GM23338 (cell line): Measurements from ENCODE around the gene GLYATL2. TPM values are rescaled to one million over a fixed set of nuclear protein-coding genes. Genes with fewer than 3 reads are reported as not detected.

ENCODE experiments used
- ATAC-seq: fragments of 200-7000 bp; cut with Tn5 transposase; 3 replicates; pipeline ENCODE4 v1.9.1; 2020
- DNase-seq: peaks from one replicate; pipeline ENCODE4 v3.0.0-alpha.2; 2015; ENCODE audit warnings: low spot score
- H2AFZ ChIP-seq: fragments of 200-600 bp; sonication (generic); 2 replicates; pipeline ENCODE4 v1.8.0; 2016; ENCODE audit warnings: antibody characterized with exemption, mild to moderate bottlenecking, moderate library complexity
- H3F3A ChIP-seq: fragments of 200-600 bp; sonication (generic); replicated peaks from 2 replicates; pipeline ENCODE4 v1.8.0; 2017; ENCODE audit warnings: antibody characterized with exemption, mixed run types, low read depth
- H3K27ac ChIP-seq: fragments of 200-600 bp; sonication (generic); 2 replicates; pipeline ENCODE4 v1.6.1; 2016; ENCODE audit warnings: low read depth
- H3K27me3 ChIP-seq: fragments of 200-600 bp; sonication (generic); 2 replicates; pipeline ENCODE4 v1.8.0; 2016; ENCODE audit warnings: mild to moderate bottlenecking, mixed run types, moderate library complexity; ENCODE audit not compliant: insufficient read depth
- H3K36me3 ChIP-seq: fragments of 200-600 bp; sonication (generic); 2 replicates; pipeline ENCODE4 v1.8.0; 2016; ENCODE audit warnings: mild to moderate bottlenecking; ENCODE audit not compliant: insufficient read depth
- H3K4me1 ChIP-seq: fragments of 200-600 bp; sonication (generic); 2 replicates; pipeline ENCODE4 v1.8.0; 2016; ENCODE audit warnings: mild to moderate bottlenecking, moderate library complexity; ENCODE audit not compliant: insufficient read depth
- H3K4me2 ChIP-seq: fragments of 200-600 bp; sonication (generic); 2 replicates; pipeline ENCODE4 v1.7.1; 2017; ENCODE audit warnings: mixed run types
- H3K4me3 ChIP-seq: fragments of 200-600 bp; sonication (generic); 2 replicates; pipeline ENCODE4 v1.6.1; 2016; ENCODE audit warnings: mixed run types
- H3K79me2 ChIP-seq: fragments of 200-600 bp; sonication (generic); replicated peaks from 2 replicates; pipeline ENCODE4 v1.8.0; 2017; ENCODE audit warnings: mild to moderate bottlenecking; ENCODE audit not compliant: insufficient read depth
- H3K9me2 ChIP-seq: fragments of 200-600 bp; sonication (generic); 2 replicates; pipeline ENCODE4 v1.8.0; 2017; ENCODE audit not compliant: insufficient read depth
- H4K20me1 ChIP-seq: fragments of 200-600 bp; sonication (generic); replicated peaks from 2 replicates; pipeline ENCODE4 v1.8.0; 2017; ENCODE audit warnings: mild to moderate bottlenecking; ENCODE audit not compliant: insufficient read depth
- H3K27ac Mint-ChIP-seq: 2 replicates; pipeline ENCODE4 v1.8.0; 2020; ENCODE audit warnings: inconsistent platforms, mild to moderate bottlenecking, moderate library complexity, mixed read lengths
- H3K27me3 Mint-ChIP-seq: 3 replicates; pipeline ENCODE4 v1.8.0; 2022; ENCODE audit warnings: low read depth, mild to moderate bottlenecking, moderate library complexity, mixed read lengths, inconsistent platforms; ENCODE audit not compliant: insufficient read depth, poor library complexity
- H3K36me3 Mint-ChIP-seq: 3 replicates; pipeline ENCODE4 v1.8.0; 2021; ENCODE audit warnings: low read depth, mild to moderate bottlenecking, inconsistent platforms, moderate library complexity, mixed read lengths
- H3K4me1 Mint-ChIP-seq: 3 replicates; pipeline ENCODE4 v1.8.0; 2020; ENCODE audit warnings: mild to moderate bottlenecking, inconsistent platforms, mixed read lengths
- H3K4me3 Mint-ChIP-seq: 3 replicates; pipeline ENCODE4 v1.8.0; 2021; ENCODE audit warnings: moderate library complexity, mild to moderate bottlenecking, inconsistent platforms, mixed read lengths
- H3K9me3 Mint-ChIP-seq: 3 replicates; pipeline ENCODE4 v1.8.0; 2020; ENCODE audit warnings: moderate library complexity, mild to moderate bottlenecking, inconsistent platforms, mixed read lengths
- CREB1 ChIP-seq: fragments of 250-450 bp; sonication (Bioruptor Pico); IDR thresholded peaks from 2 replicates; pipeline ENCODE4 v1.5.0; 2020; ENCODE audit warnings: low read depth, mild to moderate bottlenecking, moderate library complexity
- ETS1 ChIP-seq: IDR thresholded peaks from 2 replicates; pipeline ENCODE4 v1.6.1; 2016; ENCODE audit warnings: antibody characterized with exemption
- EZH2 ChIP-seq: fragments of 200-600 bp; sonication (generic); IDR thresholded peaks from one replicate; pipeline ENCODE4 v1.8.0; 2017; ENCODE audit warnings: antibody characterized with exemption, mild to moderate bottlenecking, low read depth; ENCODE audit not compliant: unreplicated experiment
- EZH2phosphoT487 ChIP-seq: fragments of 200-600 bp; sonication (generic); IDR thresholded peaks from one replicate; pipeline ENCODE4 v1.8.1; 2018; ENCODE audit warnings: antibody characterized with exemption; ENCODE audit not compliant: unreplicated experiment
- JUNB ChIP-seq: IDR thresholded peaks from one replicate; pipeline ENCODE4 v1.6.1; 2016; ENCODE audit warnings: antibody characterized with exemption; ENCODE audit not compliant: unreplicated experiment
- NANOG ChIP-seq: IDR thresholded peaks from 2 replicates; pipeline ENCODE4 v1.6.1; 2016; ENCODE audit warnings: antibody characterized with exemption, borderline replicate concordance
- POLR2AphosphoS5 ChIP-seq: IDR thresholded peaks from 2 replicates; pipeline ENCODE4 v1.6.1; 2016; ENCODE audit warnings: antibody characterized with exemption, low read depth
- REST ChIP-seq: IDR thresholded peaks from one replicate; pipeline ENCODE4 v1.6.1; 2018; ENCODE audit warnings: antibody characterized with exemption; ENCODE audit not compliant: unreplicated experiment
- STAT1 ChIP-seq: IDR thresholded peaks from one replicate; pipeline ENCODE4 v1.6.1; 2016; ENCODE audit warnings: antibody characterized with exemption; ENCODE audit not compliant: unreplicated experiment
- ZNF114 ChIP-seq: fragments of 250-450 bp; sonication (Bioruptor Pico); IDR thresholded peaks from 2 replicates; pipeline ENCODE4 v1.5.0; 2020; ENCODE audit warnings: mild to moderate bottlenecking, moderate library complexity
- ZNF331 ChIP-seq: fragments of 250-450 bp; sonication (Bioruptor Pico); IDR thresholded peaks from 2 replicates; pipeline ENCODE4 v1.5.0; 2020; ENCODE audit warnings: low read depth, mild to moderate bottlenecking, moderate library complexity
- long read RNA-seq: library from polyadenylated mRNA; unstranded; transcript quantifications from one replicate; pipeline ENCODE4 v2.0.0, GENCODE V29; 2020; ENCODE audit not compliant: unreplicated experiment
- polyA plus RNA-seq: library from polyadenylated mRNA; unstranded; fragments of >200 nt; fragmentation: Nextera tagmentation; extraction: Ambion mirVana; gene quantifications from 2 replicates; pipeline ENCODE4 v1.2.1, GENCODE V29; 2016
- total RNA-seq: library from RNA; depleted of rRNA; stranded (reverse); fragments of >200 nt; shearing (Covaris generic); gene quantifications from 2 replicates; pipeline ENCODE4 v1.2.3, GENCODE V29; 2014; rRNA removed
- TF ChIP-seq, protein P1 (sequence below), 2 experiments: fragments of 200-600 bp in 1 of 2; sonication (generic) in 1 of 2; conservative IDR thresholded peaks; 2 replicates each; pipeline versions ENCODE4 v1.5.1 to v1.6.1; 2016 to 2017; ENCODE audit warnings: antibody characterized with exemption in 2 of 2, low read depth in 2 of 2, mild to moderate bottlenecking in 2 of 2, moderate library complexity in 1 of 2
- TF ChIP-seq, protein P2 (sequence below): fragments of 250-450 bp; sonication (Bioruptor Pico); IDR thresholded peaks from 2 replicates; pipeline ENCODE4 v1.5.0; 2020; ENCODE audit warnings: mild to moderate bottlenecking, moderate library complexity

The GLYATL2 gene
- total RNA-seq (0.63 and 1.0 TPM in 2 replicates), polyA plus RNA-seq (0.57 and 0.76 TPM in 2 replicates)
- long read RNA-seq, partial matches to known transcripts = 2 of 5 reads
- long read RNA-seq, other reads (novel, unspliced or antisense) = 3 of 5 reads

DNA sequence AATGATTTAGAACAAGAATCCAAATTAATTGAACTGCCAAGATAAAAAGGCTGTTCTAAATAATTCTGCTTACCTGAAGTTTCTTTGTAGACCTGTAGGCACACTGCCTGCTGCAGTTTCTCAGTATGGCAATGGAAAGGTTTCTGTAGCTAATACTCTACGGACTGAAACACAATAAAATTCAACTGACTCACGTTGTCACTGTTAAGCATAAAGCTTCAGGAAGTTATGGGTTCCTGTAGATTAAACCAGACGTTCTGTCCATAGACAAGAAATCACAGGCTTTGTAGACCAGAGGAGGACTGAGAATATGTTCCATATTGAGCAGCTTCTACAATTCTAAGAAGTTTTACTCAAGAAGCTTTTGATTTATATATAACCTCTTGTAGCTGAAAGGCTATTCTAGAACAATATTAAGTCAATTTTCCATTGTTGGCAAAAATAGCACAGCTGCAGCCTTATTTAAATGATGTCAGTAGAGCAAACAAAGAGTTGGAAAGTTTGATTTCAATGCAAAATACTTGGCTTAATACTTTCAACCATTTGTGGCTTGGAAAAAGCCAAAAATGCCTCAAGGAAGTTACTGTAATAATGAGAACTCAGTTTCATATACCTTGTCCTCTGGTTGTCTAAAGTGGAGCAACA lies at the start of gene GLYATL2:
Gene GLYATL2, minus strand, starts transcription at position 344 of the 645 bp plus-strand sequence. CDS start 5,092 bp downstream, outside the sequence.
- Histone ChIP-seq H3K27me3 (no peaks in the 10 kb centered on the region), H3K9me2 (no peaks in the 10 kb centered on the region; the same call in 1 of the 2 replicates), H3K4me2 (no peak within 1 kb of the TSS), H3K36me3 (no peaks in the 10 kb centered on the region), H3K4me3 (no peak within 1 kb of the TSS), H3K4me1 (no peaks in the 10 kb centered on the region), H4K20me1 (no peaks in the 10 kb centered on the region), H3K27ac (no peak within 1 kb of the TSS), H2AFZ (no peak within 1 kb of the TSS), H3F3A (no peaks in the 10 kb centered on the region), H3K79me2 (no peaks in the 10 kb centered on the region)
- H3K4me1 Mint-ChIP-seq = no peaks in the 10 kb centered on the region
- ATAC-seq = no peak
- H3K36me3 Mint-ChIP-seq = 0 out of 3 replicates have a peak, but pooled peaks cover 6% of the 10 kb centered on the region
- no peak within 1 kb of the TSS for H3K4me3 Mint-ChIP-seq
- H3K9me3 Mint-ChIP-seq = peaks cover 68% of the 10 kb centered on the region
- H3K27ac Mint-ChIP-seq = no peak within 1 kb of the TSS
- H3K27me3 Mint-ChIP-seq = peaks cover 8% of the 10 kb centered on the region
- TF ChIP-seq CREB1 (CRISPR knock-in tag) (no peak), ZNF114 (CRISPR knock-in tag) (no peak), ETS1 (no peak), STAT1 (no peak), EZH2 (no peak), REST (no peak), POLR2AphosphoS5 (no peak), EZH2phosphoT487 (no peak), ZNF331 (CRISPR knock-in tag) (no peak), NANOG (no peak), JUNB (no peak)
- TF ChIP-seq, protein P1, sequence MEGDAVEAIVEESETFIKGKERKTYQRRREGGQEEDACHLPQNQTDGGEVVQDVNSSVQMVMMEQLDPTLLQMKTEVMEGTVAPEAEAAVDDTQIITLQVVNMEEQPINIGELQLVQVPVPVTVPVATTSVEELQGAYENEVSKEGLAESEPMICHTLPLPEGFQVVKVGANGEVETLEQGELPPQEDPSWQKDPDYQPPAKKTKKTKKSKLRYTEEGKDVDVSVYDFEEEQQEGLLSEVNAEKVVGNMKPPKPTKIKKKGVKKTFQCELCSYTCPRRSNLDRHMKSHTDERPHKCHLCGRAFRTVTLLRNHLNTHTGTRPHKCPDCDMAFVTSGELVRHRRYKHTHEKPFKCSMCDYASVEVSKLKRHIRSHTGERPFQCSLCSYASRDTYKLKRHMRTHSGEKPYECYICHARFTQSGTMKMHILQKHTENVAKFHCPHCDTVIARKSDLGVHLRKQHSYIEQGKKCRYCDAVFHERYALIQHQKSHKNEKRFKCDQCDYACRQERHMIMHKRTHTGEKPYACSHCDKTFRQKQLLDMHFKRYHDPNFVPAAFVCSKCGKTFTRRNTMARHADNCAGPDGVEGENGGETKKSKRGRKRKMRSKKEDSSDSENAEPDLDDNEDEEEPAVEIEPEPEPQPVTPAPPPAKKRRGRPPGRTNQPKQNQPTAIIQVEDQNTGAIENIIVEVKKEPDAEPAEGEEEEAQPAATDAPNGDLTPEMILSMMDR (conservative IDR thresholded peaks at IDR 0.05; ENCODE audit: low read depth in 2 of 2) = no peak
- TF ChIP-seq, protein P2, sequence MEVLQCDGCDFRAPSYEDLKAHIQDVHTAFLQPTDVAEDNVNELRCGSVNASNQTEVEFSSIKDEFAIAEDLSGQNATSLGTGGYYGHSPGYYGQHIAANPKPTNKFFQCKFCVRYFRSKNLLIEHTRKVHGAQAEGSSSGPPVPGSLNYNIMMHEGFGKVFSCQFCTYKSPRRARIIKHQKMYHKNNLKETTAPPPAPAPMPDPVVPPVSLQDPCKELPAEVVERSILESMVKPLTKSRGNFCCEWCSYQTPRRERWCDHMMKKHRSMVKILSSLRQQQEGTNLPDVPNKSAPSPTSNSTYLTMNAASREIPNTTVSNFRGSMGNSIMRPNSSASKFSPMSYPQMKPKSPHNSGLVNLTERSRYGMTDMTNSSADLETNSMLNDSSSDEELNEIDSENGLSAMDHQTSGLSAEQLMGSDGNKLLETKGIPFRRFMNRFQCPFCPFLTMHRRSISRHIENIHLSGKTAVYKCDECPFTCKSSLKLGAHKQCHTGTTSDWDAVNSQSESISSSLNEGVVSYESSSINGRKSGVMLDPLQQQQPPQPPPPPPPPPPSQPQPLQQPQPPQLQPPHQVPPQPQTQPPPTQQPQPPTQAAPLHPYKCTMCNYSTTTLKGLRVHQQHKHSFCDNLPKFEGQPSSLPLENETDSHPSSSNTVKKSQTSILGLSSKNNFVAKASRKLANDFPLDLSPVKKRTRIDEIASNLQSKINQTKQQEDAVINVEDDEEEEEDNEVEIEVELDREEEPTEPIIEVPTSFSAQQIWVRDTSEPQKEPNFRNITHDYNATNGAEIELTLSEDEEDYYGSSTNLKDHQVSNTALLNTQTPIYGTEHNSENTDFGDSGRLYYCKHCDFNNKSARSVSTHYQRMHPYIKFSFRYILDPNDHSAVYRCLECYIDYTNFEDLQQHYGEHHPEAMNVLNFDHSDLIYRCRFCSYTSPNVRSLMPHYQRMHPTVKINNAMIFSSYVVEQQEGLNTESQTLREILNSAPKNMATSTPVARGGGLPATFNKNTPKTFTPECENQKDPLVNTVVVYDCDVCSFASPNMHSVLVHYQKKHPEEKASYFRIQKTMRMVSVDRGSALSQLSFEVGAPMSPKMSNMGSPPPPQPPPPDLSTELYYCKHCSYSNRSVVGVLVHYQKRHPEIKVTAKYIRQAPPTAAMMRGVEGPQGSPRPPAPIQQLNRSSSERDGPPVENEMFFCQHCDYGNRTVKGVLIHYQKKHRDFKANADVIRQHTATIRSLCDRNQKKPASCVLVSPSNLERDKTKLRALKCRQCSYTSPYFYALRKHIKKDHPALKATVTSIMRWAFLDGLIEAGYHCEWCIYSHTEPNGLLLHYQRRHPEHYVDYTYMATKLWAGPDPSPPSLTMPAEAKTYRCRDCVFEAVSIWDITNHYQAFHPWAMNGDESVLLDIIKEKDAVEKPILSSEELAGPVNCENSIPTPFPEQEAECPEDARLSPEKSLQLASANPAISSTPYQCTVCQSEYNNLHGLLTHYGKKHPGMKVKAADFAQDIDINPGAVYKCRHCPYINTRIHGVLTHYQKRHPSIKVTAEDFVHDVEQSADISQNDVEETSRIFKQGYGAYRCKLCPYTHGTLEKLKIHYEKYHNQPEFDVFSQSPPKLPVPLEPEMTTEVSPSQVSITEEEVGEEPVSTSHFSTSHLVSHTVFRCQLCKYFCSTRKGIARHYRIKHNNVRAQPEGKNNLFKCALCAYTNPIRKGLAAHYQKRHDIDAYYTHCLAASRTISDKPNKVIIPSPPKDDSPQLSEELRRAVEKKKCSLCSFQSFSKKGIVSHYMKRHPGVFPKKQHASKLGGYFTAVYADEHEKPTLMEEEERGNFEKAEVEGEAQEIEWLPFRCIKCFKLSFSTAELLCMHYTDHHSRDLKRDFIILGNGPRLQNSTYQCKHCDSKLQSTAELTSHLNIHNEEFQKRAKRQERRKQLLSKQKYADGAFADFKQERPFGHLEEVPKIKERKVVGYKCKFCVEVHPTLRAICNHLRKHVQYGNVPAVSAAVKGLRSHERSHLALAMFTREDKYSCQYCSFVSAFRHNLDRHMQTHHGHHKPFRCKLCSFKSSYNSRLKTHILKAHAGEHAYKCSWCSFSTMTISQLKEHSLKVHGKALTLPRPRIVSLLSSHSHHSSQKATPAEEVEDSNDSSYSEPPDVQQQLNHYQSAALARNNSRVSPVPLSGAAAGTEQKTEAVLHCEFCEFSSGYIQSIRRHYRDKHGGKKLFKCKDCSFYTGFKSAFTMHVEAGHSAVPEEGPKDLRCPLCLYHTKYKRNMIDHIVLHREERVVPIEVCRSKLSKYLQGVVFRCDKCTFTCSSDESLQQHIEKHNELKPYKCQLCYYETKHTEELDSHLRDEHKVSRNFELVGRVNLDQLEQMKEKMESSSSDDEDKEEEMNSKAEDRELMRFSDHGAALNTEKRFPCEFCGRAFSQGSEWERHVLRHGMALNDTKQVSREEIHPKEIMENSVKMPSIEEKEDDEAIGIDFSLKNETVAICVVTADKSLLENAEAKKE (CRISPR knock-in tag) = no peak
- no peak for DNase-seq
